Coronary artery (tissue), 2 donors: ENCODE measurements around the gene SOCS6.

Experiments
- DNase-seq: peaks from one replicate; pipeline ENCODE4 v3.0.0-alpha.2; 2017; ENCODE audit warnings: low spot score
- H3K27ac ChIP-seq, 2 donors: fragments of 200-600 bp; sonication (generic); one replicate each; pipeline ENCODE4 v1.5.1; 2016 to 2019
- H3K4me3 ChIP-seq: fragments of 200-600 bp; sonication (generic); 2 replicates; pipeline ENCODE4 v1.5.1; 2016; ENCODE audit warnings: mild to moderate bottlenecking, moderate library complexity
- TF ChIP-seq, protein P1 (sequence below): fragments of 200-600 bp; sonication (generic); IDR thresholded peaks from one replicate; pipeline ENCODE4 v1.5.1; 2019; ENCODE audit warnings: antibody characterized with exemption

The SOCS6 gene

DNA sequence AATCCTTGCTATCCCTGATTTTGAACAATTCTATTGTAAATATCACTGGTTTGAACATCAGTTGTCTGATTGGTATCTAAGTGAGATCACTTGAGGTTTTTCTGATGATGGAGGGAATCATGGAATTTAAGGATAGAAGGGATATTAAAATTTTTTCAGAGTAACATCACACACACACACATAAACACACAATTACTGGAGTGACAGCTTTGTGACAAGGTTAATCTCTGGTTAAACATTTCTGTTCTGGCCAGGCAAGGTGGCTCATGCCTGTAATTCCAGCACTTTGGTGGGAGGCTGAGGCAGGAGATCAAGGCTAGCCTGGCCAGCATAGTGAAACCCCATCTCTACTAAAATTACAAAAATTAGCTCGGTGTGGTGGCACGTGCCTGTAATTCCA lies 85.3 kb downstream of the SOCS6 start:
- no peak for DNase-seq
- H3K27ac ChIP-seq: no peak overlapping the region
- no peak overlapping the region for H3K4me3 ChIP-seq
- TF ChIP-seq, protein P1, sequence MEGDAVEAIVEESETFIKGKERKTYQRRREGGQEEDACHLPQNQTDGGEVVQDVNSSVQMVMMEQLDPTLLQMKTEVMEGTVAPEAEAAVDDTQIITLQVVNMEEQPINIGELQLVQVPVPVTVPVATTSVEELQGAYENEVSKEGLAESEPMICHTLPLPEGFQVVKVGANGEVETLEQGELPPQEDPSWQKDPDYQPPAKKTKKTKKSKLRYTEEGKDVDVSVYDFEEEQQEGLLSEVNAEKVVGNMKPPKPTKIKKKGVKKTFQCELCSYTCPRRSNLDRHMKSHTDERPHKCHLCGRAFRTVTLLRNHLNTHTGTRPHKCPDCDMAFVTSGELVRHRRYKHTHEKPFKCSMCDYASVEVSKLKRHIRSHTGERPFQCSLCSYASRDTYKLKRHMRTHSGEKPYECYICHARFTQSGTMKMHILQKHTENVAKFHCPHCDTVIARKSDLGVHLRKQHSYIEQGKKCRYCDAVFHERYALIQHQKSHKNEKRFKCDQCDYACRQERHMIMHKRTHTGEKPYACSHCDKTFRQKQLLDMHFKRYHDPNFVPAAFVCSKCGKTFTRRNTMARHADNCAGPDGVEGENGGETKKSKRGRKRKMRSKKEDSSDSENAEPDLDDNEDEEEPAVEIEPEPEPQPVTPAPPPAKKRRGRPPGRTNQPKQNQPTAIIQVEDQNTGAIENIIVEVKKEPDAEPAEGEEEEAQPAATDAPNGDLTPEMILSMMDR: no peak

DNA sequence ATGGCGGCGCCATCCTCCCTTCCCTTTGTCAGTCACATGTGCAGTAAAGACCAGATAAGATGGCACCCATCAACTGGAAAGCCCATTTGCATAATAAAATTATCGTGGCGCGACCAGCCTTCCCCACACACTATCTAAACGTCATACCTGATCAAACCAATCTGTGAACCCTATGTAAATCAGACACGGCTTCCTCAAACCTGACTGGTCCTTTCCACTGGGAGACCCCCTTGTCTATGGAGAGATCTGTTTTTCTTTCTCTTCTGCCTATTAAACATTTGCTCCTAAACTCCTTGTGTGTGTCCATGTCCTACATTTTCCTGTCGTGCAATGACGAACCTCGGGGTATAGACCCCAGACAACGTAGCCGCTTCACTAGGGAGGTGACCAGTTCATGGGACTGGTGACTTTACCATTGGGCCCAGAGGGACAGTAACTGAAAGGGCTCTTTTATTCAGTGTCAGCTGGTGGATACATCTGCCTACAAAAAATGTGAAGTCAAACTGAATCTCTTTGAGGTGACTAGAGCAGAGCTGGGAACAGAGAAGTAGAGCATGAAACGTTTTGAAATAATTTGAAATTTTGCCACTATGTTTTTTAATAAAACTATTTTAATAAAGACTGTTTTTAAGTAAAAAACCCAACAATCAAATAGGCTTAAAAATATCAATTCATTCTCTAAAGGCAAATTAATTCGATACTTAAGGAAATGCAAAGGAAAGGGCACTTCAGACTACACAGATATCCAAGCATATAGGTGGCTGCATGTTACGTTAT lies 87.5 kb downstream of the SOCS6 start:
- Histone ChIP-seq H3K4me3 (no peak overlapping the region), H3K27ac (no peak overlapping the region)
- TF ChIP-seq, protein P1: no peak
- DNase-seq: no peak

DNA sequence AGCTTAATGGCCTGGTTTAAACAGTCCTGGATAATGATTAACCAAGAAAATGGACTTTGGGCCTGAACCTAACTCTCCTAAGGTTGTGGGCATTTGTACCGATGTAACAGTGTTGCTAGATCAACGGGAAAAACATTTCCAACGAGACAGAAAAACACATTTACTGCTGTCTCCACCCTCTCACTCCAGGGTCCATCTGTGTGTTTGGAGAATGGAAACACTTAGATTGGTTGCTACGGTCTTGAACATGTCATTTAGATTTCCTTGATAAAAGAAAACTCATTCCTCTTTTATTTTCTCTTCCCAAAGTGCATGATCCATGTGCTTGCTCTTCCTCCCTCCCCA lies 88.0 kb downstream of the SOCS6 start:
- TF ChIP-seq, protein P1: no peak
- Histone ChIP-seq H3K27ac (no peak overlapping the region), H3K4me3 (no peak overlapping the region)
- no peak for DNase-seq

DNA sequence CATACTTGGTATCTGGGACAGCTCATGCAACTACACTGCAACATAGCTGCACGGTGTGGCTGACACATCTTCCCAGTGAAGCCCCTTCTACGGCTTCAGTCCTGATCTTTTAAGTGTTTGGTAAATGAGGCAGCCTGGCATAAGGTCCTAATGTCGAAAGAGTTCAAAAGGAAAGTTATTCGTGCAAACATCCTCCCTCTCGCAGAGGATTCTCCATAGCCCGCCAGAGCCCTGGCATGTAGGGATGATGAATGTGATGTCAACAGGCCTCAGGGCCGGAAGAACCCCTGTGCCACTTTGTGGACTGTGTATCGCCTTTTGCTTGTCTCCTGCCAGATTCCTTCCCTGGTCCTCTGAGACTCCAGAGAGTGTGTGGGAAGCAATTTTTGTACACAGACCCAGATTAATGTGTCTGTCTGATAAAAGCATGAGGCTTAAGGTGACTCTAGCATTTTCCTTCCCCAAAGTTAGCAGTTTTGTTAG lies 88.5 kb downstream of the SOCS6 start:
- Histone ChIP-seq H3K4me3 (no peak overlapping the region), H3K27ac (no peak overlapping the region)
- no peak for DNase-seq
- TF ChIP-seq, protein P1: no peak

DNA sequence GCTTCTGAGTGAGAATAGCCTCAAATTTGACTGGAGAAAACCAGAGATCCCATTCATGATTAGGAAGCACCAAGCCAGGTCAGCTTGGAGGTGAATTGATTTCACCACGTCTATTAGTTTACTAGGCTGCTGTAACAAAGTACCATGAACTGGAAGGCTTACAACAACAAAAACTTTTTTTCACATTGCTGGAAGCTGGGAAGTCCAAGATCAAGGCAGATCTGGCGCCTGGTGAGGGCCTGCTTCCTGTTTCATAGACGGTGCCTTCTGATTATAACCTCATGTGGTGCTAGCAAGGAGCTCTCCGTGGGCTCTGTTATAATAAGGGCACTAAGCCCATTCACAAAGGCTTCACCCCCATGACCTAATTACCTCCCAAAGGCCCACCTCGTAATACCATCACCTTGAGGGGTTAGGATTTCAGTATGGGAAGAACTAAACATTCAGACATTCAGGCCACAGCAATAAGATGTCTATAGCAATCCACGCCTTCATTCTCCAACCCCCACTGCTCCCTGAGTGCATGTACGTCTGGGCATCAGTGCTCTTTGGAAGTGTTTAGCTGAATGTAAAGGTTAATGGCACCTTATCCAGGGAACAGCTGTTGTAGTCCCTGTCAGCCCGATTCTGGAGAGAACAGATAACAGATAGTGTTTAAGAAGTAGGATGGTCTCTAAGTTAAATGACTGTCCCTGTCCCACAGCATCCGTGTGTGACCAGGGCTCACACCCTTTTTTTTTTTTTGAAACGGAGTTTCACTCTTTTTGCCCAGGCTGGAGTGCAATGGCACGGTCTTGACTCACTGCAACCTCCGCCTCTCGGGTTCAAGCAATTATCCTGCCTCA lies 89.2 kb downstream of the SOCS6 start:
- H3K4me3 ChIP-seq: no peak overlapping the region
- no peak overlapping the region for H3K27ac ChIP-seq
- TF ChIP-seq, protein P1: no peak
- no peak for DNase-seq
